CD4-positive, alpha-beta T cell treated with Interleukin-17A for 1 hour (primary cell): Measurements from ENCODE around the gene ETFBKMT.
A peak's percentile ranks its signal among the peaks of the same experiment; 100 is the strongest.
"Not testable (repeated sequence)": the region's sequence is repeated elsewhere in the genome, so short reads cannot be mapped to it uniquely, and the experiment has no call there.

ENCODE experiments used
- DNase-seq: peaks from one replicate; pipeline ENCODE4 v3.0.0-alpha.2; 2020

The ETFBKMT gene

DNA sequence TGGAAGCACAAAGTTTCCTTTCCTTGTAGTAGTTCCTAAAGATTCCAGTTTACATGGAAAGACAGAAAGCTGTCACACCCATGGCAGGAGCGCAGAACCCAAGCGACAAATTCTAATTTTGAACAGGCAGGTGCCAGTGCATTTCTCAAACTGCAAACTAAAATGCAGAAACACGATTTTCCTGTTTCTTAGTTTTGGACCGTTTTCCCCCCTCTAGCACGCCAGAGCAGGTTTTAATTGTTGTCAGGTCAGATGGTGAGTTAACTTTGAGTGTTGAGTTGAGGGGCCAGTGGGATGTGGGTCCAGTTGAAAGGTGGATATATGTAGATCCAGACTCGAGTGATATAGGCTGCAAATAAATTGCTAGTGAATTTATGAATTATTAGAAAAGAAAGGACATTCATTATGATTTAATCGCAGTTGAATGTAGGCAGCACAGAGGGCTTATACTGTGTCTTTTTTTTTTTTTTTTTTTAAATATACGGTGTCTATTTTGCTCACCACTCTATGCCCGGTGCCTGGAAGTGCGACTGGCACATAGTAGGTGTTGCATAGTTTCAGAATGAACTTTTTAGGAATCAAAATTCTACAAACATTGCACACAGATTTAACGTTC, 909 bp upstream of the ETFBKMT start:
- DNase-seq, result no peak

DNA sequence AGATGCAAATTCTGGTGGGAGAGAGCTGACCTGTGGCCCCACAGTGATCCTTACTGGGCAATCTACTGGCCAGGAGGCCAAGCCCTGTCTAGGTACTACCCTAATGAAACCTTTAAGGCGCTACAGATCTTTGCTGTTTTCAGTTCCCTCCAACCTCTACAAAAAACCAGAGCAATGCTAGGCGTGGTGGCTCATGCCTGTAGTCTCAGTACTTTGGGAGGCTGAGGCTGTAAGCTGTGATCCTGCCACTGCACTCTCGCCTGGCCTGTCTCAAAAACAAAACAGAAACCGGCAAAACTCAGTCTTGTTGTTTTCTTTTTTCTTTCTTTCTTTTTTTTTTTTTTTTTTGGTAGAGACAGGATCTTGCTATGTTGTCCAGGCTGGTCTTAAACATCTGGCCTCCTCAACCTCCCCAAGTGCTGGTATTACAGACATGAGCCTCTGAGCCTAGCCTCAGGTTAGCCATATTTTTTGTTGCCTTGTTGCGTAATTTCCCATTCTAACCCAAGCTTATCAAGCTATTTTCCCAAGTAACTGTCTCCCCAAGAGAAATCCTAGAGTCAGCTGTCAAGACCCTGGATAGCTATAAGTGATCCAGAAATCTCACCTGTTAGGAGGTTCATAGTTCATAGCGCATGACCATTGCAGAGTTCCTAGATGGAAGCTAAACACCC, 2.8 kb downstream of the ETFBKMT start:
- DNase-seq, result no peak

DNA sequence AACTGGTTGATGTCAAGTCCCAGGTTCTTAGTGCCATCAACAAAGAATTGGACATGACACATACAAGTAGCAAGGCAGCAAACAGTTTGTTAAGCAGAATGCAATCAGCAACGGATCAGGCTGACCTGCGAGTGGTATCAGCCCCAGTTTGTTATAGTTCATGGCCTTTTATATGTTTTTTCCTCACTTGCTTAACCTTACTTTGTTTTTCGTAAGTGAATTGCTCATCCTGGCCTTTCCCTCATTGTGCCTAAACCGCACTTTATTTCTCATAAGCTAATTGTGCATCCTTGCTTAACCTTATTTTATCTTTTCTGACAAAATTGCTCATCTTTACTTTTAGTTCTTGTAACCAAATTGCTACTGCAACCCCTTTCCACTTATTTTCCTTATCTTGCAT, 4.1 kb downstream of the ETFBKMT start:
- DNase-seq, result no peak

DNA sequence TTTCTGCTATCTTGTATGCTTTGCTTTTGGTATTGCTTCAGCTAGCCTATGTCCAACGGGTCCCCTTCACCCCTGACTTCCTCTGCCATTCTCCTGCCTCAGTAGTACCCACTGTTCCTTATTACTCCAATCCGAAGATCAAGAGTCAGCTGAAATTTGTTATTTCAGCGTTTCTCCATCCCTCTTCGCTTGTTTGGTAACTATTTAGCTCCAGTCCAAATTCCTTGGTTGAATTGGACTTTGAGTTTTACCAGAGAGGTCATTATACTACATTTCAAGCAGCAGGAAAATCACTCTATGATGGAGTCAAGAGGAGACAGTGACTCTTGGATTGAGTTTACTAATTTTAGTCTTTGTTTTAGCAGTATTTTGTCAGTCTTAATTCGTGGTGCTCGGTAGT, 4.5 kb downstream of the ETFBKMT start:
- DNase-seq, result no peak

DNA sequence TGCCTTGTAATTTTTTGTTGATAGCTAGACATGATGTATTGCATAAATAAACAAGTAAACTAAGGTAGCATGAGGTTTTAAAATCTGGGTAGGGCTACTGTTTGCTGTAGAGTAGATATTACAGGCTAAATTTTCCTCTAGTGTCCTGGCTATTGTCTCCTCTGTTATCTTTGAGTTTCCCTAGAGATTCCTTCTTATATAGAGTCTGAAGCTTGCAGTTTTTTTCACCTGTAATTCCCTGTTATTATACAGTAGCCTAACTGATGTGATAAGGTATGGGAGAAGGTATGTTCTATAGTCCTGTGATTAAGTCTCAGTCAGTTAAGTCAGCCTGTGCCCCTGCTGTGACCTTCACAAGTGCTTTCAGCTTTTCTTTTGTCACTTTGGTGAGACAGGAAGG, 9.5 kb downstream of the ETFBKMT start:
- no peak for DNase-seq

DNA sequence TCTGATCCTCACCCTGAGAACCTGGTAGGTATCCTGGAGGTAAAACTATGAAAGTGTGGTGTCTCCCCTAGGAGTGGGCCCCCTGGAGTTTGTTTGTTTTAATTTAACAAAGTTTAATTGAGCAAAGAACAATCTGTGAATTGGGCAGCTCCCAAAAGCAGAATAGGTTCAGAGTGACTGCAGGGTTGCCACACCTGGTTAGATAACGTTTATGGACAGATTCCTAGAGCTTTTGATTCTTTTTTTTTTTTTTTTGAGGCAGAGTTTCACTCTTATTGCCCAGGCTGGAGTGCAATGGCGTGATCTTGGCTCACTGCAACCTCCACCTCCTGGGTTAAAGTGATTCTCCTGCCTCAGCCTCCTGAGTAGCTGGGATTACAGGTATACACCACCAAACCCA, 10.1 kb downstream of the ETFBKMT start:
- not testable (repeated sequence) for DNase-seq

DNA sequence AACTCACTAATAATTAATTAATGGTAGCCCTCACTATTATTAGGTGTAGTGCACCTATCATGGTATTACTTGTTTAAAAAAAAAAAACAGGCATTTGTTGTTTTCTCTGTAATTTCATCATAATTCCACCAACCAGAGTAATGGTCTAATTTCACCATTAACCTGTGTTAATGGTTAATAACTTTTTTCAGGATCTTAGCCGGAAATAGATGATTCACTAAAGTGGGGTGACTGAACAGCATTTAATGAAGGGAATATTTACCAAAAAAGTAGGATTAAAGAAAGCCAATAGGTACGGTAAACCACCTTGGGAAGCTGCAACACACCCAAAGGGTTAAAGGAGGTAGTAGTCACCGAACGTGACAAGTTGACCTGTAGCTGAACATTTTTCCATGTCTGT, 13.0 kb downstream of the ETFBKMT start:
- DNase-seq, result no peak

DNA sequence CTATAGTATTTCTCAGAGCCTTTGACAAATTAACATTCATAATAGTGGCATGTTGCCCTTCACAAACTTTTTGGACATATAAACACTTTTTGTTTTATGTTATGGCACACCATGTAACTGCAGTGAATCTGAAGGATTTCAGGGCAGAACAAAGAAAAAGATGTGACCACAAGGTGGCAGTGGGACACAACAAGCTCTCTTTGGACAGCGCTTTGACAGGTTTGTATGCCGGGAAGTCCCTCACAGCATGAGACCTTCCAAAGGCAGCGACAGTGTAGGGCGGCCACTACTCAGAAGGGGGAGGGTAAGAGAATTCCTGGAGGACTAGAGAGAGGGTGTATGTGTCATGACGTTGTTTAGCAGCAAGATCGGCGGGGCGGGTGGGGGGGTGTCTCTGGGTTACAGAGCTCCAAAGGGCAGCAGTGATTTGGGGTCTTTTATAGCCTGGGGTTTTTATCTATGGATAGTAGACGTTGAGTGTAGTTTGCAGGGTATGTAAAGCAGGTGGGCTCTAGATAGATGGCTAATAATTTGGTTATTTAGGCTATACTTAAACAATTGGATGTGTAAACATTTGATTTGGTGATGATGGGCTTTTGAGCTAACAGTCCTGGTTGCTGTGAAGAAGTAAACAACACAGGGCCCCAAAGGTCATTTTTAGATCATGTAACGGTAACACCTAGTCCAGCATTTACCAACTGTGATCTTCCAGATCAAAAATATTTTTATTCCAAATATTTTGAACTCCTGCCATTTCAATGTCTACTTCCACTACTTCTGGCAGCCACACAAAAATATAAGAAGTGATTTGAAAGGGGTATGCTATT, 22.9 kb downstream of the ETFBKMT start:
- DNase-seq, result peak; percentile 87

DNA sequence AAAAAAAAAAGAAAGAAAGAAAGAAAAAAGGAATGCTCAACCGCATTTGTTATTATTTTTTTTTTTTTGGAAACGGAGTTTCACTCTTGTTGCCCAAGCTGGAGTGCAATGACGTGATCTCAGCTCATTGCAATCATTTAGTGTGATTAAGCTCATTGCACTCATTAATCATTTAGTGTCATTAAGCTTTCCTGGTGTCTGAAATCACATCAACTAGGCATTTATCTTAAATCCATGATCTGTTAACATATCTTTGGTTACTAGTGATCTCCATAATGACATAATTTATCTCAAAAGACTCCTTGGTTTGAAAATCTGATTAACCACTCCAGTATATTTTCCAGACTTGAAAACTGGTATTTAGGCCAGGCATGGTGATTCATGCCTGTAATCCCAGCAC, 26.3 kb downstream of the ETFBKMT start:
- DNase-seq, result no peak

DNA sequence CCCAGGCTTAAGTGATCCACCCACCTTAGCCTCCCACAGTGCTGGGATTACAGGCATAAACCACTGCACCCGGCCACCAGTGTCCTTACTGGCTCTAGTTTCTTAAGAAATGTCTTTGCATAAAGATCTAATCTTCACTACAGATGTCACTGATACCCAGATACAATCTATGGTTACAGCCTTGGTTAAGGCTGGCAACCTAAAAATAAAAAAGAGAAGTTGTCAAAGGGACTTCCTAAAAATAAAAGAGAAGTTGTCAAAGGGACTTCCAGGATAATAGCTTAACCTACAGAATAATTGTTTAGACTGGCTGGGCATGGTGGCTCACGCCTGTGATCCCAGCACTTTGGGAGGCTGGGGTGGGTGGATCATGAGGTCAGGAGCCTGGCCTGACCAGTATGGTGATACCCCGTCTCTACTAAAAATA, 27.6 kb downstream of the ETFBKMT start:
- DNase-seq, result no peak

DNA sequence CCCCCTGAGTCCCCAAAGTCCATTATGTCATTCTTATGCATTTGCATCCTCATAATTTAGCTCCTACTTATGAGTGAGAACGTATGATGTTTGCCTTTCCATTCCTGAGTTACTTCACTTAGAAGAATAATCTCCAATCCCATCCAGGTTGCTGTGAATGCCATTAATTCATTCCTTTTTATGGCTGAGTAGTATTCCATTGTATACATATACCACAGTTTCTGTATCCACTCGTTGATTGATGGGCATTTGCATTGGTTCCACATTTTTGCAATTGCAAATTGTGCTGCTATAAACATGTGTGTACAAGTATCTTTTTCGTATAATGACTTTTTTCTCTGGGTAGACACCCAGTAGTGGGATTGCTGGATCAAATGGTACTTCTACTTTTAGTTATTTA, 30.4 kb downstream of the ETFBKMT start:
- DNase-seq, result not testable (repeated sequence)

DNA sequence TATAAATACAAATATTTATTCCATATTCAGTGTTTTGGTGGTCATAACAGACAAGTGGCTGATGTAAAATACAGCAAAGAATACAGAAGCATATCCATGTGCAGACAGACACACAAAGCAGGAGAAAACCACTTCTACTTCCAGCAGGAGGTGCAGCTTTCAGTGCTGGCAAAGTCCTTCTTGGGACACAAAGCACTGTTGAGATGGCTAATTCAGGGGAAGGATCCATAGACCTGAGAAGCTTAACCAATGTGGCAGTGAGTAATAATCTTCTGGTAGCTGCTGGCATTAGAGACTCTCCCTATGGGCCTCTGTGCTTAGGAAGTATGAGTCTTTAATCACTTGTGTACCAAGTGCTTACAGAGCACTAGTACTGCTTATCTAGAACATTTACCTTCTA, 42.6 kb downstream of the ETFBKMT start:
- no peak for DNase-seq

DNA sequence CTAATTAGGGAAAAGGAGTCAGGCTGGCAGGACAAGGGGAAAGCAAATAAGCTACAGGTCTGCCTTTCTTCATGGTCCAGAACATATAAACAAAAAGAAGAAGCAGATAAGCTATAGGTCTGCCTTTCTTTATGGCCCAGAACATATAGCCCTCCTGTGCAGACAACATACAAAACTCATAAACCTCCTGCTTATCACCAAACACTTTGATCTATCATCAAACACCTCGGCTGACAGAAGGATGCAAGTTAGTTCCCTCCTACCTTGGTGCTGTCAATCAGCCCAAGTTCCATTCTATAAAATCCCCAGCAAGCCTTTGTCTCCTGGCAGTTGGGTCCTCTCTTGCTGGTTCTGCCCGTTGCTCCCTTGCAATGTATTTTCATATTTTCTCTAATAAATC, 46.1 kb downstream of the ETFBKMT start:
- no peak for DNase-seq

DNA sequence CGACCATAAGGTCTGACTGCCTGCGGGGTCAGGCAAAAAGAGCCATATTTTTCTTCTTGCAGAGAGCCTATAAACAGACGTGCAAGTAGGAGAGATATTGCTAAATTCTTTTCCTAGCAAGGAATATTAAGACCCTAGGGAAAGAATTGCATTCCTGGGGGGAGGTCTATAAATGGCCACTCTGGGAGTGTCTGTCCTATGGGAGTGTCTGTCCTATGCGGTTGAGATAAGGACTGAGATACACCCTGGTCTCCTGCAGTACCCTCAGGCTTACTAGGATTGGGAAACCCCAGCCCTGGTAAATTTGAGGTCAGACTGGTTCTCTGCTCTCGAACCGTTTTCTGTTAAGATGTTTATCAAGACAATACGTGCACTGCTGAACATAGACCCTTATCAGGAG, 48.6 kb downstream of the ETFBKMT start:
- DNase-seq, result not testable (repeated sequence)

DNA sequence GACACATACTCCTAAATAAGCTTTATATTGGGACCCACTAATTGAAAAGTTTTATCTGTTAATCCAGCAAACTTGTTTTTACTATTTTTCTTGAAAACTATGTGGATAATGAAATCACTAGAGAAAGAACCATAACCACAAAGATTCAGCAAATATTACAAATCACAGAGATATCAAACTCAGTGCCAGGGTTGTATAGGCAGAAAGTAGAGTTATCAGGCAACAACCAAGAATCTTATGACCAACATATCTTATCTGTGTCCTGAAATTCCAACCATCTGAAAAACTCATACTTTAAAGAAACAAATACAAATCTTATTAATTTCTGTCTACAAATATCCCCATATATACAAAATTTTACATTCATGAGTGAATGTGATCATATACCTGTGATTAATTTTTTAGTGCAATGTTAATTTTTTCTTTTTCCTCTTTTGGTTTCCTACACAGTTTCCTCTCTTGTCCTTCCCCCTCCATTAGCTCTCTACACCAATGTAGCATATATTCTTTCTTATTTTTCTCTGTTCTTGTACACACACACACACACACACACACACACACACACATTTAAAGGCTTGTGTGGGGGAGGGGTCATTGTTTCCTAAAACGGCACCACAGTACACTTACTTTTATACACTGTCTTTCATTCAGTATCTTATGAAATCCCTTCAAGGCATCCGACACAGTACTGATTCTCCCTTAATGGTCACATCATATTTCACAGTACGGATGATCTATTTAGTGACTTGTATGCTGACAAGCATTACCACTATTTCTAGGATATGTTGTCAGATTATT, 50.7 kb downstream of the ETFBKMT start:
- no peak for DNase-seq

DNA sequence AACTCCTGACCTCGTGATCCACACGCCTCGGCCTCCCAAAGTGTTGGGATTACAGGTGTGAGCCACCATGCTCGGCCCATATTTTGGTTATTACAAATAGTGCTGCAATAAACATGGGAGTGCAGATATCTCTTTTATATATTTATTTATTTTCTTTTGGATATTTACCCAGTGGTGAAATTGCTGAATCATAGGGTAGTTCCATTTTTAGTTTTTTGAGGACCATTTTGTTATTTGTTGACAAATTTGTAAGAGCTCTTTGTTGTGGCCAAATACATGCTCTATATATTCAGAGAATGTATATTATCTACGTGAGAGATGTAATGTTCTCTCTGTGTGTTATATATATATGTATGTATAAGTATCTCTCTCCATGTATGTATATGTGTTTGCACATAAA, 53.4 kb downstream of the ETFBKMT start:
- no peak for DNase-seq

DNA sequence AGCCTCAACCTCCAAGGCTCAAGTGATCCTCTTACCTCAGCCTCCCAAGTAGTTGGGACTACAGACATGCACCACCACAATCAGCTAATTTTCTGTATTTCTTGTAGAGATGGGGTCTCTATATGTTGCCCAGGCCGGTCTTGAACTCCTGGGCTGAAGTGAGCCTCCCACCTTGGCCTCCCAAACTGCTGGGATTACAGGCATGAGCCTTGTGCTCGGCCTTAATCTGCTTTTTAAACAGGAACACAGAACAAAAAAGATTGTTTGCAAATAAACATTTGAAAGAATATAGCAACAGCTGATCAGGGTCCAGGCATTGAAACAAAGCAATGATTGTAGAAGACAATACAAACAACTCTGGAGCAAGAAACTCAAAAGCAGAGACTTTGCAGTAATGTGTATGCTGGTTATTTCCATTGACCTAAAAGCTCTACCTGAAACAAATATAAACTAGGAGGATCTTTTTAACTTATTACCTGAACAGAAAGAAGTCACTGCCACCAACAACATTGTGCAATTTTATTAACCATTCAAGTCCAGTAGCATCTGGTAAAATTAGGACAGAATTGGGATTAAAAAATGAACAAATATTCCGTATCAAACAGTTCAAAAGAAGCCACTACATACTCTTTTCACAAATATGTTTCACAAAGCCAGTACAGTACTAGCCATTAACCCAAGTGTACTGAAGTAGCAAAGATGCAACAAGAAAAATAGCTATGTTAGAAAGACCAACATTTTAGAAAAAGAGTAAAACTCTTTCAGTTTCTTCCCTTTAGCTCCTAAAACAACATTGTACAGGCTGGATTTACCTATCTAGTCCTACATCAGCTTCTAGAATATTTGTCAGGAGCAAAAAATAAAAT, 55.2 kb downstream of the ETFBKMT start:
- DNase-seq, result no peak

DNA sequence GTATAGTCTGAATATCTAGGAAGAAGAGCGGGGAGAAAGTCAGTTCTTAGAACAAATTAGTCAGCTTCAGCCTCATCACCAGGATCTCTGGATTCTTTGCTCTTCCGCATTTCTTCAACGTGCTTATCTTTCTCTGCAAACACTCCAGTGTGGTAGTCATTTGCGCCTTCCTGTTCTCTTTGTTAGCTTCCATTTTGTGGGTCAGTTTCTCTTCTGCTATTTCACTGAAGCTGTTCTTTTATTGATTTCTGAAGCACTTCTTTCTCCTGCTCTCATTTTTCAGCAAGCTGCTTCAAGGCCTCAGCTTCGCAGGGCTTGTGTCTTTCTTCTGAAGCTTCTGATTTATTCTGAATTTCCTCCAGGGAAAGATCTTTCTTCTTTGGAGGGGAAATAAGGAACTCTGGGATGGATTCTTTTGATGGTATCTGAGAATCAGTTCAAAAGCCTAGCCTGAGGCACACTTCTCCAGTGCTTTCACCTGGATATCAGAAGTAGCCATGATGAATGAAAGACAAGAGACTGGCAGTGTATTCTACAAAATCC, 55.9 kb downstream of the ETFBKMT start:
- no peak for DNase-seq

DNA sequence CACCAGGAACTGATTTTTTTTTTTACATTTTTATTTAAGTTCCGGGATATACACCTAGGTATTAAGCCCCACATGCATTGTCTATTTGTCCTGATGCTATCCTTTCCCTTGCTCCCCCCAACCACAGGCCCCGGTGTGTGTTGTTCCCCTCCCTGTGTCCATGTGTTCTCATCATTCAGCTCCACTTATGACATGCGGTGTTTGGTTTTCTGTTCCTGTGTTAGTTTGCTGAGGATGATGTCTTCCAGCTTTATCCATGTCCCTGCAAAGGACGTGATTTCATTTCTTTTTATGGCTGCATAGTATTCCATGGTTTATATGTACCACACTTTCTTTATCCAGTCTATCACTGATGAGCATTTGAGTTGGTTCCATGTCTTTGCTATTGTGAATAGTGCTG, 57.5 kb downstream of the ETFBKMT start:
- not testable (repeated sequence) for DNase-seq

DNA sequence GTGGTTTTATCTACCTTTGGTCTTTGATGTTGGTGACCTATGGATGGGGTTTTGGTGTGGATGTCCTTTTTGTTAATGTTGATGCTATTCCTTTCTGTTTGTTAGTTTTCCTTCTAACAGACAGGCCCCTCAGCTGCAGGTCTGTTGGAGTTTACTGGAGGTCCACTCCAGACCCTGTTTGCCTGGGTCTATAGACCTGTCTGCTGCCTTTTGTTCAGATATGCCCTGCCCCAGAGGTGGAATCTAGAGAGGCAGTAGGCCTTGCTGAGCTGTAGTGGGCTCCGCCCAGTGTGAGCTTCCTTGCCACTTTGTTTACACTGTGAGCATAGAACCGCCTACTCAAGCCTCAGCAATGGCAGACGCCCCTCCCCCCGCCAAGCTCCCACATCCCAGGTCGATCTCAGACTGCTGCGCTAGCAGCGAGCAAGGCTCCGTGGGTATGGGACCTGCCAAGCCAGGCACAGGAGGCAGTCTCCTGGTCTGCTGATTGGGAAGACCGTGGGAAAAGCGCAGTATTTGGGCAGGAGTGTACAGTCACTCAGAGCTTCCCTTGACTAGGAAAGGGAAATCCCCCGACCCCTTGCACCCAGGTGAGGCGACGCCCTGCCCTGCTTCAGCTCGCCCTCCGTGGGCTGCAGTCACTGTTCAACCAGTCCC, 59.2 kb downstream of the ETFBKMT start:
- not testable (repeated sequence) for DNase-seq

DNA sequence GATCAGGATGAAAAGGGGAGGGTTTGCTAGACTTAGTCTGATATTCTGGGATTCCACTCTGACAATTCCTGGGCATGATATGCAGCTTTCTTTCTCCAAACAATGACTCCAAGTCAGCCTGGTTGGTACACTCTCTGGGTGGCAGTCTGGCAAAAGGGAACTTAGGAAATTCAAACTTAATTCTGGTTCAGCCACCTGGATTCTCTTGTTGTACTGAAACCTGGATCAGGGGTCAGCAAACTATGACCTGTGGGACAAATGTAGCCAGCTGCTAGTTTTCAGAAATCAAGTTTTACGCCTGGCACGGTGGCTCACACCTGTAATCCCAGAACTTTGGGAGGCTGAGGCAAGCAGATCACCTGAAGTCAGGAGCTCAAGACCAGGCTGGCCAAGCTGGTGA, 63.1 kb downstream of the ETFBKMT start:
- no peak for DNase-seq
